ENCODE results near the gene SHCBP1.

The SHCBP1 gene

DNA sequence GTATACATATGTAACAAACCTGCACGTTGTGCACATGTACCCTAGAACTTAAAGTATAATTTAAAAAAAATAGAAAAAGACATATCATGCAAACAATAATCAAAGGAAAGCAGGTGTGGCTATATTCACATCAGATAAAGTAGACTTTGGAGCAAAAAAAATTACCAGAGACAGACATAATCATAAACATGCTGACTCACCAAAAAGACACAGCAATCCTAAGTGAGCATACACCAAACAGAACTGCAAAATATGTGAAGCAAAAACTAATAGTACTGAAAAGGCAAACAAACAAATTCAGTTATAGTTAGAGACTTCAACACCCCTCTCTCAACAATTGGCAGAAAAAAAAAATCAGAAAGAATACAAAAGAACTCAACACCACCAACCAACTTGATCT is 29.9 kb downstream of the SHCBP1 start:
- H3K4me3 ChIP-seq (ENCODE audit: low read length): no peak overlapping the region
- no peak overlapping the region for H3K27ac ChIP-seq (ENCODE audit: low read depth, low read length)
- no peaks in the 10 kb centered on the region for H3K36me3 ChIP-seq (ENCODE audit: control insufficient read depth, insufficient read depth, low read length)
- H3K9ac ChIP-seq (ENCODE audit: low read length): no peak overlapping the region
- no peaks in the 10 kb centered on the region for H3K4me1 ChIP-seq (ENCODE audit: control insufficient read depth, insufficient read depth, low read length)
- H3K27me3 ChIP-seq (ENCODE audit: control insufficient read depth, insufficient read depth, low read length): no peaks in the 10 kb centered on the region

DNA sequence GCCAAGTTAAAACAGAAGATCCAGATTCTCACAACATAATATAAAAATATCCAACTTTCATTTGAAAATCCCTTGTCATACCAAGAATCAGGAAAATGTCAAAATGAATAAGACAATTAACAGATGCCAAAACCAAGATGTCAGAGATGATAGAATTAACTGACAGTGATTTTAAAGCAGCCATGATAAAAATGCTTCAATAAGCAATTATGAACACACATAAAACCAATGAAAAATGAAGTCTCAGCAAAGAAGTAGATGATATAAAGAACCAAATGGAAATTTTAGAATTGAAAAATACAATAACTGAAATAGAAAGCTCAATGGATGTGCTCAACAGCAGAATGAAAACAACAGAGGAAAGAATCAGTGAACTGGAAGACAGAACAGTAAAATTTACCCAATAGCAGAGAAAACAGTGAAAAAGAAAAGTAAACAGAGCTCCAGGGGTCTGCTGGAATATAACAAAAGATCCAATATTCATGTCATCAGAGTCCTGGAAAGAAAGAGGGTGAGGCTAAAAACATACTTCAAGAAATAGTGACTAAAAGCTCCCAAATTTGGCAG is 35.1 kb downstream of the SHCBP1 start:
- no peaks in the 10 kb centered on the region for H3K27me3 ChIP-seq (ENCODE audit: control insufficient read depth, insufficient read depth, low read length)
- no peak overlapping the region for H3K4me3 ChIP-seq (ENCODE audit: low read length)
- H3K27ac ChIP-seq (ENCODE audit: low read depth, low read length): no peak overlapping the region

DNA sequence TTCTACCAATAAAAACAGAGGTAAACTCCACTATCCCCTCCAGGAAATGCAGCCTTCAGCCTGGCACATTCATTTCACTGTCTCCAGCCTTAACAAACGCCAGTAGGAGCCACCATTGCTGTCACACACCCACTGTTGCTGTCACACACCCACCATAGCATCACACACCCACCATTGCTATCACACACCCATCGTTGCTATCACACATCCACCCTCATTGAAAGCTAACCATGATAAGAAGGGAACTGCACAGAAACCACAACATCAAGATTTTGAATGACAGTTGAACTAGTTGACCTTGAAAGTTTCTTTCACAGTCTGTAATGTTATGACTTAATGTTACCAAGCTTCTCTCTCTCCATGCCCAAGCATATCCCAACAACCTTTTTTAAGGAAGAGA is 38.1 kb downstream of the SHCBP1 start:
- Histone ChIP-seq H3K9ac (ENCODE audit: low read length) (no peak overlapping the region), H3K36me3 (ENCODE audit: control insufficient read depth, insufficient read depth, low read length) (no peaks in the 10 kb centered on the region), H3K27me3 (ENCODE audit: control insufficient read depth, insufficient read depth, low read length) (no peaks in the 10 kb centered on the region), H3K27ac (ENCODE audit: low read depth, low read length) (no peak overlapping the region), H3K4me3 (ENCODE audit: low read length) (no peak overlapping the region), H3K4me1 (ENCODE audit: control insufficient read depth, insufficient read depth, low read length) (no peaks in the 10 kb centered on the region)

More for the DNA sequence above, 35.1 kb downstream of the SHCBP1 start:
- Histone ChIP-seq H3K9ac (ENCODE audit: low read length) (no peak overlapping the region), H3K4me1 (ENCODE audit: control insufficient read depth, insufficient read depth, low read length) (no peaks in the 10 kb centered on the region), H3K36me3 (ENCODE audit: control insufficient read depth, insufficient read depth, low read length) (no peaks in the 10 kb centered on the region)

DNA sequence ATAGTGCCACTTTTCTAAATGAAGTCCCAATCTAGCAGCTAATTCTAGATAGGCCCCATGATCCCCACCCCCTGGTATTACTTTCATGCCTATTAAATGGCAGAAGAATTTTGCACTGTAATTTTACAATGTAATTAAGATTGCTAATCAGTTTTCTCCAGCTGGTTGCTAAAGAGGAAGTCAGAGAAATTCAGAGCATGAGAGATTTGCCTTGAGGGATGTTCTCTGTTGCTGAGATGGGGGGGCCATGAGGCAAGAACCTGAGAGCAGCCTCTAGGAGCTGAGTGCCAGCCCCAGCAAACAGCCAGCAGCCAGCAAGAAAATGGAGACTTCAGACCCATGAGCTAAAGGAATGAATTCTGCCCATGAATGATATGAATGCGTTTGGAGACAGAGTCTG is 38.9 kb downstream of the SHCBP1 start:
- no peak overlapping the region for H3K9ac ChIP-seq (ENCODE audit: low read length)
- H3K36me3 ChIP-seq (ENCODE audit: control insufficient read depth, insufficient read depth, low read length): no peaks in the 10 kb centered on the region
- no peaks in the 10 kb centered on the region for H3K4me1 ChIP-seq (ENCODE audit: control insufficient read depth, insufficient read depth, low read length)
- H3K27me3 ChIP-seq (ENCODE audit: control insufficient read depth, insufficient read depth, low read length): no peaks in the 10 kb centered on the region
- no peak overlapping the region for H3K4me3 ChIP-seq (ENCODE audit: low read length)
- H3K27ac ChIP-seq (ENCODE audit: low read depth, low read length): no peak overlapping the region

DNA sequence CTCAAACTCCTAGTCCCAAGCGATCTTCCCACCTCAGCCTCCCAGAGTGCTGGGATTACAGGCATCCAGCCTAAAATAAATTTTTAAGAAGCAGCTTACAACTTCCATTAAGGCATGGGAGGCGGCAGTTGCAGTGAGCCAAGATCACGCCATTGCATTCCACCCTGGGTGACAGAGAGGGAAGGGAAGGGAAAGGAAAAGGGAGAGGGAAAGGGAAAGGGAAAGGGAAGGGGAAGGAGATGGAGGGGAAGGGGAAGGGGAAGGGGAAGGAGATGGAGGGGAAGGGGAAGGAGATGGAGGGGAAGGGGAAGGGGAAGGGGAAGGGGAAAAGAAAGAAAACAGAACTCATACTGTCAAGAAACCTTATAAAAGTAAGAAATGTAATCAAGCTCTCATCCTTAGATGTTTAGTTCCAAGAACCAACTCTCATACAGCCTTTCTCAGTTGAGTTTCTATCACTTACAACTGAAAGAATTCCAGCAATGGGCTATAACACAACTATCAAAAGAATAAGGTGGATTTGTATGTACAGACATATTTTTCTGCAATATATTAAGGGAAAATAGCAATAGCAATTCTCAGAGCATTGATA is 43.1 kb downstream of the SHCBP1 start:
- no peaks in the 10 kb centered on the region for H3K36me3 ChIP-seq (ENCODE audit: control insufficient read depth, insufficient read depth, low read length)
- H3K27me3 ChIP-seq (ENCODE audit: control insufficient read depth, insufficient read depth, low read length): no peaks in the 10 kb centered on the region
- H3K4me3 ChIP-seq (ENCODE audit: low read length): no peak overlapping the region
- H3K9ac ChIP-seq (ENCODE audit: low read length): no peak overlapping the region
- no peak overlapping the region for H3K27ac ChIP-seq (ENCODE audit: low read depth, low read length)
- H3K4me1 ChIP-seq (ENCODE audit: control insufficient read depth, insufficient read depth, low read length): no peaks in the 10 kb centered on the region

GRCh38 chr16:46573834-46574159 is 47.4 kb downstream of the SHCBP1 start:
- Histone ChIP-seq H3K27me3 (ENCODE audit: control insufficient read depth, insufficient read depth, low read length) (no peaks in the 10 kb centered on the region), H3K27ac (ENCODE audit: low read depth, low read length) (no peak overlapping the region), H3K4me1 (ENCODE audit: control insufficient read depth, insufficient read depth, low read length) (no peaks in the 10 kb centered on the region), H3K4me3 (ENCODE audit: low read length) (no peak overlapping the region), H3K36me3 (ENCODE audit: control insufficient read depth, insufficient read depth, low read length) (no peaks in the 10 kb centered on the region), H3K9ac (ENCODE audit: low read length) (no peak overlapping the region)

DNA sequence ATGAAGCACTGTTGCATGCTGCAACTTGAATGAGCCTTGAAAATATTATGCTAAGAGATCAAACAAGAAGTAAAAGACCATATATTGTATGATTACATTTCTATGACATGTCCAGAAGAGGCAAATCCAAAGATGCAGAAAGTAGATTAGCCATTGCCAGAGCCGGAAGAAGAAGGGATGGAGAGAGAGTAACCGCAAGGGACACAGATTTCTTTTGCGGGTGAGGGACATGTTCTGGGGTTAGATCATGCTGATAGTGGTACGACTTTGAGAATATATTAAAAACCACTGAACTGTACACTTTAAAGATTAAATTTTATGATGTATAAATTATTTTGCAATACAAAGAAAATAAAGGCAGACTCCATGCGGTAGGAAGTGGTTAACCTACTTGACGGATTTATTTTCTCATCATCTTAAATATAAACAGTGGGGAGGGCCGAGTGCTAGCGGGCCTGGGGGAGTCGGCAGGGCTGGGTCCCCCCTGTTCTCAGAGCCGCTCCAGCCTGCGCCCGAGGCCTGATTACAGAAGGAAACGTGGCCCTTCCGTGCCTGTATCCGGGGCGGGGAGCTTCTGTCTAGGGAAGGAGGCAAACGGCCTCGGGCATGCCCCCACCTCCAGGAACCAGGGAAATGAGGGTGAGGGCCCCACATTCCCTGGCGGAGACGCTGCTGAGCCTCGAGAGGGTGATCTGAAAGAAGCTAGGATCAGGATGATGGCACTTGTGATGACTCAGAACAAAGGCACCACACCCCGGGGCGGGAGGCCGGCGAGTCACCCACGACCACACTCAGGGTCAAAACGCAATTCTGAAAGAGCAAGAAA is 48.0 kb downstream of the SHCBP1 start:
- H3K4me1 ChIP-seq (ENCODE audit: control insufficient read depth, insufficient read depth, low read length): no peaks in the 10 kb centered on the region
- H3K36me3 ChIP-seq (ENCODE audit: control insufficient read depth, insufficient read depth, low read length): no peaks in the 10 kb centered on the region
- no peak overlapping the region for H3K27ac ChIP-seq (ENCODE audit: low read depth, low read length)
- H3K27me3 ChIP-seq (ENCODE audit: control insufficient read depth, insufficient read depth, low read length): no peaks in the 10 kb centered on the region
- no peak overlapping the region for H3K4me3 ChIP-seq (ENCODE audit: low read length)
- H3K9ac ChIP-seq (ENCODE audit: low read length): no peak overlapping the region

GRCh38 chr16:46569231-46569735 is 51.9 kb downstream of the SHCBP1 start:
- no peak overlapping the region for H3K9ac ChIP-seq (ENCODE audit: low read length)
- H3K4me1 ChIP-seq (ENCODE audit: control insufficient read depth, insufficient read depth, low read length): no peaks in the 10 kb centered on the region
- no peak overlapping the region for H3K4me3 ChIP-seq (ENCODE audit: low read length)
- H3K27ac ChIP-seq (ENCODE audit: low read depth, low read length): no peak overlapping the region
- no peaks in the 10 kb centered on the region for H3K36me3 ChIP-seq (ENCODE audit: control insufficient read depth, insufficient read depth, low read length)
- H3K27me3 ChIP-seq (ENCODE audit: control insufficient read depth, insufficient read depth, low read length): no peaks in the 10 kb centered on the region

- Histone ChIP-seq H3K4me1 (ENCODE audit: control insufficient read depth, insufficient read depth, low read length) (no peaks in the 10 kb centered on the region), H3K27me3 (ENCODE audit: control insufficient read depth, insufficient read depth, low read length) (no peaks in the 10 kb centered on the region), H3K36me3 (ENCODE audit: control insufficient read depth, insufficient read depth, low read length) (no peaks in the 10 kb centered on the region), H3K4me3 (ENCODE audit: low read length) (no peak overlapping the region), H3K27ac (ENCODE audit: low read depth, low read length) (no peak overlapping the region), H3K9ac (ENCODE audit: low read length) (no peak overlapping the region)
Observed at GRCh38 chr16:46568472-46569230, 52.5 kb downstream of the SHCBP1 start.

- Histone ChIP-seq H3K36me3 (ENCODE audit: control insufficient read depth, insufficient read depth, low read length) (no peaks in the 10 kb centered on the region), H3K4me1 (ENCODE audit: control insufficient read depth, insufficient read depth, low read length) (no peaks in the 10 kb centered on the region), H3K27ac (ENCODE audit: low read depth, low read length) (no peak overlapping the region), H3K27me3 (ENCODE audit: control insufficient read depth, insufficient read depth, low read length) (no peaks in the 10 kb centered on the region), H3K4me3 (ENCODE audit: low read length) (no peak overlapping the region), H3K9ac (ENCODE audit: low read length) (no peak overlapping the region)
Observed at GRCh38 chr16:46562979-46563378, 58.2 kb downstream of the SHCBP1 start.

- H3K4me3 ChIP-seq (ENCODE audit: low read length): no peak overlapping the region
- H3K9ac ChIP-seq (ENCODE audit: low read length): no peak overlapping the region
- no peaks in the 10 kb centered on the region for H3K4me1 ChIP-seq (ENCODE audit: control insufficient read depth, insufficient read depth, low read length)
- no peak overlapping the region for H3K27ac ChIP-seq (ENCODE audit: low read depth, low read length)
- no peaks in the 10 kb centered on the region for H3K36me3 ChIP-seq (ENCODE audit: control insufficient read depth, insufficient read depth, low read length)
- H3K27me3 ChIP-seq (ENCODE audit: control insufficient read depth, insufficient read depth, low read length): no peaks in the 10 kb centered on the region
Observed at GRCh38 chr16:46558018-46558417, 63.2 kb downstream of the SHCBP1 start.

GRCh38 chr16:46555951-46556350 is 65.2 kb downstream of the SHCBP1 start:
- Histone ChIP-seq H3K36me3 (ENCODE audit: control insufficient read depth, insufficient read depth, low read length) (no peaks in the 10 kb centered on the region), H3K4me3 (ENCODE audit: low read length) (no peak overlapping the region), H3K9ac (ENCODE audit: low read length) (no peak overlapping the region), H3K4me1 (ENCODE audit: control insufficient read depth, insufficient read depth, low read length) (no peaks in the 10 kb centered on the region), H3K27ac (ENCODE audit: low read depth, low read length) (no peak overlapping the region), H3K27me3 (ENCODE audit: control insufficient read depth, insufficient read depth, low read length) (no peaks in the 10 kb centered on the region)
